Keratinocyte (primary cell): ENCODE data around the gene RBM39. TPM values are rescaled to one million over a fixed set of nuclear protein-coding genes. Genes with fewer than 3 reads are reported as not detected.

Source experiments
- DNase-seq: peaks from one replicate; pipeline ENCODE4 v3.0.0-alpha.2; 2011; ENCODE audit warnings: low read depth, missing footprints, low spot score
- FAIRE-seq: peaks from 2 replicates; lab custom pipeline; 2011; peaks lifted over from hg19 to GRCh38; lab: Jason Lieb, UNC
- H2AFZ ChIP-seq: 2 replicates; pipeline ENCODE4 v1.6.0; 2012; ENCODE audit warnings: low read length, control low read depth, inconsistent platforms; ENCODE audit not compliant: control insufficient read depth
- H3K27ac ChIP-seq: 2 replicates; pipeline ENCODE4 v1.5.1; 2011; ENCODE audit warnings: low read length; ENCODE audit not compliant: control insufficient read depth, insufficient read depth
- H3K27me3 ChIP-seq: 3 replicates; pipeline ENCODE4 v1.6.0; 2011; ENCODE audit warnings: low read length; ENCODE audit not compliant: control insufficient read depth, insufficient read depth; ENCODE audit errors: extremely low read depth
- H3K36me3 ChIP-seq, 2 experiments: 2 replicates in 1 of 2; 3 replicates in 1 of 2; pipeline ENCODE4 v1.5.1; 2011; ENCODE audit warnings: low read length in 2 of 2, mild to moderate bottlenecking in 1 of 2; ENCODE audit not compliant: control insufficient read depth in 2 of 2, insufficient read depth in 2 of 2; ENCODE audit errors: extremely low read depth in 1 of 2
- H3K4me1 ChIP-seq: 3 replicates; pipeline ENCODE4 v1.5.1; 2011; ENCODE audit warnings: low read length; ENCODE audit not compliant: control insufficient read depth, insufficient read depth; ENCODE audit errors: extremely low read depth
- H3K4me2 ChIP-seq: 3 replicates; pipeline ENCODE4 v1.6.0; 2011; ENCODE audit warnings: low read depth, low read length; ENCODE audit not compliant: control insufficient read depth, insufficient read depth; ENCODE audit errors: extremely low read depth
- H3K4me3 ChIP-seq, 3 experiments: fragments of 200-600 bp in 1 of 3; sonication (generic) in 1 of 3; 2 replicates in 2 of 3; 3 replicates in 1 of 3; pipeline ENCODE4 v1.5.1; 2011 to 2016; ENCODE audit warnings: low read length in 3 of 3, mild to moderate bottlenecking in 3 of 3, control low read depth in 2 of 3, inconsistent platforms in 1 of 3, low read depth in 1 of 3, mixed read lengths in 1 of 3, mixed run types in 1 of 3, moderate library complexity in 1 of 3; ENCODE audit not compliant: control insufficient read depth in 2 of 3, insufficient read depth in 2 of 3; ENCODE audit errors: extremely low read depth in 1 of 3
- H3K79me2 ChIP-seq: 2 replicates; pipeline ENCODE4 v1.6.0; 2012; ENCODE audit warnings: low read length; ENCODE audit not compliant: control insufficient read depth, insufficient read depth
- H3K9ac ChIP-seq: 3 replicates; pipeline ENCODE4 v1.6.0; 2011; ENCODE audit warnings: low read length; ENCODE audit not compliant: control insufficient read depth, insufficient read depth; ENCODE audit errors: extremely low read depth
- H3K9me1 ChIP-seq: 3 replicates; pipeline ENCODE4 v1.6.0; 2011; ENCODE audit warnings: low read length; ENCODE audit not compliant: control insufficient read depth, insufficient read depth; ENCODE audit errors: extremely low read depth
- H3K9me3 ChIP-seq: 2 replicates; pipeline ENCODE4 v1.5.1; 2012; ENCODE audit warnings: low read depth, low read length; ENCODE audit not compliant: control insufficient read depth
- H4K20me1 ChIP-seq: 3 replicates; pipeline ENCODE4 v1.6.0; 2011; ENCODE audit warnings: low read length; ENCODE audit not compliant: control insufficient read depth, insufficient read depth; ENCODE audit errors: extremely low read depth
- CTCF ChIP-seq, 3 experiments: IDR thresholded peaks in 1 of 3; conservative IDR thresholded peaks in 1 of 3; optimal IDR thresholded peaks in 1 of 3; 2 replicates in 2 of 3; 3 replicates in 1 of 3; pipeline versions ENCODE3 to v1.5.1; 2011; ENCODE audit warnings: low read length in 3 of 3, mild to moderate bottlenecking in 3 of 3, moderate library complexity in 2 of 3, control low read depth in 1 of 3, inconsistent platforms in 1 of 3; ENCODE audit not compliant: insufficient read depth in 2 of 3; ENCODE audit errors: extremely low read depth in 1 of 3
- EZH2 ChIP-seq: IDR thresholded peaks from one replicate; pipeline ENCODE4 v1.6.1; 2012; ENCODE audit warnings: inconsistent platforms, mild to moderate bottlenecking, low read length, moderate library complexity
- dilution Hi-C: fragments of 300-500 bp; cut with MboI; formaldehyde crosslinking; loops from one replicate; pipeline ENCODE4 v1.7.0; 2020; ENCODE audit warnings: low sequenced_read_pairs; ENCODE audit not compliant: extremely low pct_ligation_motif_present
- polyA plus RNA-seq, 5 experiments: library from polyadenylated mRNA; depleted of rRNA in 3 of 5; stranded (reverse) in 3 of 5; stranded (forward) in 1 of 5; unstranded in 1 of 5; fragments of >200 nt; gene quantifications; 1 replicate in 1 of 5; 2 replicates in 3 of 5; 3 replicates in 1 of 5; pipeline versions ENCODE4 v1.2.1 to v1.2.3, GENCODE V29; 2011 to 2012; ENCODE audit warnings: missing spikeins in 2 of 5, low read depth in 1 of 5, low replicate concordance in 1 of 5

RBM39 gene
- polyA plus RNA-seq, 1 donor (not counting 4 experiments of a cell fraction or from before 2014, with no cell fraction given) = 146 TPM

- H3K9me3 ChIP-seq = no peaks in the 10 kb centered on the region
- peak overlapping the region; percentile 99 for H3K9ac ChIP-seq
- H3K27ac ChIP-seq = peak overlapping the region; percentile 98
- H3K79me2 ChIP-seq = peaks cover 77% of the 10 kb centered on the region
- peaks cover 47% of the 10 kb centered on the region for H4K20me1 ChIP-seq
- TF ChIP-seq EZH2 = no peak
- peak in 1 of 3 experiments; percentile 11 for TF ChIP-seq CTCF (optimal IDR thresholded peaks at IDR 0.05 in 1 of 3, IDR thresholded peaks at IDR 0.05 in 1 of 3, conservative IDR thresholded peaks at IDR 0.05 in 1 of 3; ENCODE audit: extremely low read depth in 1 of 3, insufficient read depth in 2 of 3, low read length in 3 of 3)
- DNase-seq (no peak), FAIRE-seq (no peak)
- H3K36me3 ChIP-seq = peaks cover 15 to 38% of the 10 kb centered on the region in 2 experiments
- no peak overlapping the region for H2AFZ ChIP-seq
- peak overlapping the region; percentile 99 for H3K4me2 ChIP-seq
- peaks cover 39% of the 10 kb centered on the region for H3K4me1 ChIP-seq
- peaks cover 8% of the 10 kb centered on the region for H3K9me1 ChIP-seq
- dilution Hi-C loops = no loop called here
- H3K4me3 ChIP-seq = peak overlapping the region; percentile 69 to 86 (median 81)
- H3K27me3 ChIP-seq = no peaks in the 10 kb centered on the region
Observed at GRCh38 chr20:35739294-35740163, 2.5 kb downstream of the RBM39 start.

GRCh38 chr20:35738410-35739179, 3.5 kb downstream of the RBM39 start:
- H3K4me1 ChIP-seq = peaks cover 39% of the 10 kb centered on the region
- H3K36me3 ChIP-seq = peaks cover 18 to 45% of the 10 kb centered on the region in 2 experiments
- no peak for FAIRE-seq
- H3K27me3 ChIP-seq = no peaks in the 10 kb centered on the region
- H3K9me1 ChIP-seq = peaks cover 8% of the 10 kb centered on the region
- H3K4me3 ChIP-seq = peak overlapping the region in 1 of 3 experiments; percentile 81
- dilution Hi-C loops = no loop called here
- no peak overlapping the region for H2AFZ ChIP-seq
- no peak for DNase-seq
- H3K9me3 ChIP-seq = no peaks in the 10 kb centered on the region
- peak overlapping the region; percentile 30 for H3K9ac ChIP-seq
- peak overlapping the region; percentile 99 for H3K4me2 ChIP-seq
- no peak overlapping the region for H3K27ac ChIP-seq
- H3K79me2 ChIP-seq = peaks cover 86% of the 10 kb centered on the region
- H4K20me1 ChIP-seq = peaks cover 52% of the 10 kb centered on the region
- no peak for TF ChIP-seq EZH2
- no peak for TF ChIP-seq CTCF (optimal IDR thresholded peaks at IDR 0.05 in 1 of 3, IDR thresholded peaks at IDR 0.05 in 1 of 3, conservative IDR thresholded peaks at IDR 0.05 in 1 of 3; ENCODE audit: extremely low read depth in 1 of 3, insufficient read depth in 2 of 3, low read length in 3 of 3)
